ENCODE measurements around the gene GAA.

The GAA gene

DNA sequence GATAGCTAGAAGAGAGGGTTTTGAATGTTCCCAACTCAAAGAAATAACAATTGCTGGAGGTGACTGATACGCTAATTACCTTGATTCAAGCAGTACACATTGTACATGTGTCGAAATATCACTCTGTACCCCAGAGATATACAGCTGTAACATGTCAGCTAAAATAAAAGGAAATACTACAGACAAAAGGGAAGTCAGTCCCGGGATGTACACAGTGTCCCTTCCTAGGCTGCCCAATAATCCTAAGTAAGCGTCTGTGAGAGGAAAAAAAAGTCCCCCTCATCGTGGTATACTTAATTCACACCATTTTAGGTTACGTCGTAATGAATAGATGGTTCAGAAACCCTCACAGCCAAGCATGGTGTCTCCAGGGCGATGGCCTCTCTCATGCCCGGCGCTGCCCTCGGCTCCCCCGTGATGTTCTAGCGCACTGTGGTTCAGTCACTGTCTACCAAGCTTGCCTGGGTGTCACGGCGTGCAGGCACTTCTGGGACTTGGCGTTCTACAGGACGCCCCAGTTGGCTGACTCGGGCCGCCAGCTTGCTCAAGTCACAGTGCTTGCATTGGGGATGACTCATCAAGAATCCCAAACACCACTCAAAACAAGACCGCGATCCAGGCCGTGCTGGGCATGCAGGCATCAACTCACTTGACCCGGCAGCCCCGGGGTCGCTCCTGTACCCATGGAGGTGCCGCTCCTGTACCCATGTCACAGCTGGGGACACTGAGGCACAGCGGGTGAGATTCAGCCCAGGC lies 37.4 kb upstream of the GAA start:
- DNase-seq (ENCODE audit: extremely low read depth, low read depth), result peak; percentile 31
- no peak for TF ChIP-seq CTCF (IDR thresholded peaks at IDR 0.05; ENCODE audit: low read depth, low read length)

DNA sequence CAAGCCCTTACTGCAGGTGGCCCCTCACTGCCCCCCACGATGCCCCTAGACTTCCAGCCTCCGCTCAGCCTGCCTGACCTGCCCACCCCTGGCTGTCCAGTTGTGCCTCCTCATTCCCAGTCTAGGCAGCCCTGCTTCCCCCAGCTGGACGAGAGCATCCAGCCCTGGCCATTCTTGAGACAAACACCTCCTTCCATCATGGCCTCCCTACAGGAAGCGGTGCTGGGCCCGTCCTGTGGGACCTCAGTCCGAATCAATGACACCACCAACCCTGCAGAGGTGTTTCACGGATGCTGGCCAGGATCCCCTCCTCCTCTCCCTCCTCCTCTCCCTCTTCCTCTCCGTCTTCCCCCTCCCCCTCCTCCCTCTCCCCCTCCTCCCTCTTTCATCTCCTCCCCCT lies 36.7 kb upstream of the GAA start:
- no peak for TF ChIP-seq CTCF (IDR thresholded peaks at IDR 0.05; ENCODE audit: low read depth, low read length)
- DNase-seq (ENCODE audit: extremely low read depth, low read depth), result no peak

DNA sequence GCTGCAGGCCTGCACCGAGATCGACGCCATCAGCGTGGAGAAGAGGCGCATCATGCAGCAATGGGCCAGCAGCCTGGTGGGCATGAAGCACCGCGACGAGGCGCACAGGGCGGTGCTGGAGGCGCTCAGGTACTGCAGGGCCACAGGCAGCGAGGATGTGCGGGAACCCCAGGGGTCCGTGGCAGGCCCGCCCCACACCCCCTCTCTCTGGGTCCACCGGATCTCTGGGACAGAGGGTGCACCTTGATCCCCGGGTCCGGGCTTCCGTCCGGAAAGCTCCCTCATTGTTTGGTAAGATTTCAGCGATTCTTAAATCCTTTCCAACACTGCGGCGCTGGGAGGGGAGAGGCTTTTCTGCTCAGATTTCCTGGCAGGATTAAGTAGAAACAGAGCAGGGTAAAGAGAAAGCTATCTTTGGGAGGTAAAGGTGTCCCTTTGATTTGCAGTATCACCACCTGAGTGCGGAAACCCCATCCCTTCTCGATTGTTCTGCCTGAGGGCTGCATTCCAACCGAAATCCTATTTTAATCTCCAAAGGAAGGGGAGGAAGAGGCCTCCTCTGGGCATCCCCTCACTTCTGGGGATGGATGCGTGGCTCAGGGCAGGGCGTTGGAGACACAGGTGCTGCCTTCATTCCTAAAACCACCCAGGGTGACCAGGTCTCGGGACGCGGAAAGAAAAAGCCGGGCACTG lies 35.8 kb upstream of the GAA start:
- no peak for TF ChIP-seq CTCF (IDR thresholded peaks at IDR 0.05; ENCODE audit: low read depth, low read length)
- DNase-seq (ENCODE audit: extremely low read depth, low read depth), result no peak

- no peak for DNase-seq (ENCODE audit: extremely low read depth, low read depth)
These were observed 33.9 kb upstream of the GAA start for GRCh38 chr17:80067393-80067986.

GRCh38 chr17:80068301-80069222 lies 32.8 kb upstream of the GAA start:
- no peak for TF ChIP-seq CTCF (IDR thresholded peaks at IDR 0.05; ENCODE audit: low read depth, low read length)
- DNase-seq (ENCODE audit: extremely low read depth, low read depth), result peak; percentile 25

More at GRCh38 chr17:80067393-80067986, 33.9 kb upstream of the GAA start:
- TF ChIP-seq CTCF (IDR thresholded peaks at IDR 0.05; ENCODE audit: low read depth, low read length), result no peak

GRCh38 chr17:80070375-80071115 lies 30.8 kb upstream of the GAA start:
- no peak for DNase-seq (ENCODE audit: extremely low read depth, low read depth)
- TF ChIP-seq CTCF (IDR thresholded peaks at IDR 0.05; ENCODE audit: low read depth, low read length), result no peak

Data from AG09319 (cell line).